A204.1 (cell line): ENCODE data around the gene ESR1.
"Not testable (repeated sequence)": the region's sequence is repeated elsewhere in the genome, so short reads cannot be mapped to it uniquely, and the experiment has no call there.

Experiments used
- FAIRE-seq: peaks from 2 replicates; lab custom pipeline; 2012; peaks lifted over from hg19 to GRCh38; lab: Jason Lieb, UNC

The ESR1 gene

GRCh38 chr6:152136449-152136825, 329.0 kb downstream of the ESR1 start:
- no peak for FAIRE-seq

DNA sequence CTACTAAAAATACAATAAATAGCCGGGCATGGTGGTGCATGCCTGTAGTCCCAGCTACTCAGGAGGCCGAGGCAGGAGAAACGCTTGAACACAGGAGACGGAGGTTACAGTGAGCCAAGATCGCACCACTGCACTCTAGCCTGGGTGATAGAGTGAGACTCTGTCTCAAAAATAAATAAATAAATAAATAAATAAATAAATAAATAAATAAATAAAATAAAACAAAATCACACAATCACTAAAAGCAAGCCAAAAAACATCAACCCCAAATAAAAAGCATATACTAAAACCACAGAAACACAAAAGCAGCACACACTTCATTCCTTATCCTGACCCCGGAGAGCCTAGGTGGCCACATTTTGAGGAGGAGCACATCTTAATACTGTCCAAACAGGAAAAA, 330.9 kb downstream of the ESR1 start:
- not testable (repeated sequence) for FAIRE-seq

DNA sequence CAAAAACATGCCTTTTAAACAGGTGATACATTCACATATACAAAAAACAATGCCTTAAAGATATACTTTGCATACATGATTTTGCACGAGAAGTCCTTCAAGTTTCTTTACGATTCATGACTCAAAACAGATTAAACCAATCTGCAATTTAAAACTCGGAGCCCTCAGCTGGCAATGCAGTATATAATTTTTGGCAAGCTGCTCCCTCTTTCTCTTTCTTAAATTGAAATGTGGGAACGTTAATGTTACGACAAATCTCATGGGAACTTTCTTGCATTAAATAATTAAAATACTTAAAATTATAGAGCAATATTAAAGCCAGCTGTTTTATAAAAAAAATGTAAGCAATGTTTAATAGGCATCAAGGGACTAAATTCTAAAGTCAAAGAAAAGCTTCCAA, 334.6 kb downstream of the ESR1 start:
- FAIRE-seq, result no peak

DNA sequence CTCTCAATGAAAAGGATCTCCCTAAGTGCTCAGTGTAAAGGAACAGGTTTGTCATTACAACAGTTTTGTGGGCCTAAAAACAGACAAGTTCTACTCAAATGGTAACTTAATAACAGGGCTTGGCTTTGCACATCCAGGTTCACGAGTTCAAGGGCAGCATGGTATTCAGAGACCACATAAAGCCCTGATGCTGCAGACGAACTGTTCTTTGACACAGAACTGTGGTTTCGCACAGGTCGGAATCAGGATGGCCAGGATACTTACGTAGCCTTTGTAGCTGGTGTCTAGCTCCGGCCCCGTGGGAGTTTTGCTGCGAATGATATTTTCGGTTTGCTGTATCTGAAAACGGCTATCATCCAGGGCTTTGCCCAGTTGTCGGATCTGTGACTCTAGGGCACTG, 335.9 kb downstream of the ESR1 start:
- FAIRE-seq, result no peak

DNA sequence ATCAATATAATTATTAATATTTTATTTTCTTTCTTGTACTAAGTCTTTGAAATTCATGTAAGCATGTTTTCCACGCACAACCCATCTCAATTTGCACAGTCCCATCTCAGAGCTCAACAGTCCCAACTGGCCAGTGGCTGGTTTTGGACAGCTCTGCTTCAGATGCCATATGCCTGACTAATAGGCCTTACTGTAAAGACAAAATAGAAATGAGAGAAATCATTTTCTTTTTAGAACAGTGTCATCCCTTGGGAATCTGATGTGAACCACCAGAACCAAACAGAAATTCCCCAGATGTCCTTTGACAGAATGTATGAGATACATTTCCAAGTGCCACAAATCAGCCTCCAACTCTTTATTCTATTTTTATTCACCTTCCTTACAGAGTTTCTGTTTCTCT, 338.9 kb downstream of the ESR1 start:
- no peak for FAIRE-seq

- FAIRE-seq, result no peak
These were observed 339.8 kb downstream of the ESR1 start for GRCh38 chr6:152147269-152147668.

- no peak for FAIRE-seq
These were observed 340.9 kb downstream of the ESR1 start for GRCh38 chr6:152148412-152148811.

DNA sequence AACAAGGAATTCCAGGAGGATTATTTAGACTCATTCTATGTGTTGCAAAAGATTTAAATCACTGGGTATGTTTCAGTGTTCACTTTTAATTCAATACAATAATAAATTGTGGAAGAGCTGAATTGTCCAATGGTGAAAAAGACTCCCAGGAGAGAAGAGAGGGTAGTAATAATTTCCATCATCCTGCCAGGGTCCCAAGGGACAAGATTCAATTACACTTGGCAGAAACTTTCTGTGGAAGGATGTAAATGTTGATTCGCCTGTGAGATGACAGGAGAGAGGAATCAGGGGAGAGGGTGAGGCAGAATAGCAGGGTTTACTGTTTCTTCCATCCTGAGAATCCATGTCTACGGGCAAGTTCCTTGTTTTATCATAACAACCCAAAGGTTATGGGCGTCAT, 342.7 kb downstream of the ESR1 start:
- FAIRE-seq, result no peak

GRCh38 chr6:152151920-152152319, 344.4 kb downstream of the ESR1 start:
- no peak for FAIRE-seq

- no peak for FAIRE-seq
These were observed 347.3 kb downstream of the ESR1 start for GRCh38 chr6:152154559-152155356.

DNA sequence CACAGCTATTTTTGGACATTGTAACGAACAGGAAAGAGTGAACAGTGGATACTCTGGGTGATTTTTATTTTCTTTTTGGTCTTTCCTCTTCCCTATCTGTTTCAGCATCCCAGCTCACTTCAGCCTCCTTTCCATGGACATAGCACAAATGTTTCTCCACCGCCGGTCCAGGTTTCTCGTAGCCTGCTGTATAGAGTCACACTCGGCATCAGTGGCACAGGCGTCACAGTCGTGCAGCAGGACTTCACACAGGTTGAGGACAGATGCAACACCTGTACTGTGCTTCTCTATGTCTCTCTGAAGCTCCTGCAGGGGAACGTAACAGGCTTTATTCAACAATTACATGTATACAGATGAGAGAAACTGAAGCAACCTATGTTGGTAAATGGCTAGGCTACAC, 348.3 kb downstream of the ESR1 start:
- FAIRE-seq, result no peak

GRCh38 chr6:152160346-152160745, 352.9 kb downstream of the ESR1 start:
- FAIRE-seq, result no peak

DNA sequence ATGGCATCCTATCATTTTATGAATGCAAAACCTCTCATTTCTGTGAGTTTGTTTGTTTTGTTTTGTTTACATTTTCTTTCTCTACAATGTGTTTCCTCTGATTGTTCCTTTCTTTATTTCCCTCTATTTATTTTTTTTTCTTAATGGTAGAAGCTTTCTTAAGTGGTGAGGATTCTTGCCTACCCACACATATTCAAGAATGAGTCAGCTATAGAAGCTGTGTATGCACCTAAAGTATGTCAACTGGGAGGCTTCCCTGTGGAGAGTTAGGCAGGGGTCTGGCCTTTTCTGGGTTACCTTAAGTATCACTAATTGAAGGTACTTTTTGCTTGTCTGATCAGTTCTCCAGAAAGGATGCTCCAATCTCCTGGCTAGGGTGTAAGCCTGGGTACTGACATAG, 354.0 kb downstream of the ESR1 start:
- no peak for FAIRE-seq

DNA sequence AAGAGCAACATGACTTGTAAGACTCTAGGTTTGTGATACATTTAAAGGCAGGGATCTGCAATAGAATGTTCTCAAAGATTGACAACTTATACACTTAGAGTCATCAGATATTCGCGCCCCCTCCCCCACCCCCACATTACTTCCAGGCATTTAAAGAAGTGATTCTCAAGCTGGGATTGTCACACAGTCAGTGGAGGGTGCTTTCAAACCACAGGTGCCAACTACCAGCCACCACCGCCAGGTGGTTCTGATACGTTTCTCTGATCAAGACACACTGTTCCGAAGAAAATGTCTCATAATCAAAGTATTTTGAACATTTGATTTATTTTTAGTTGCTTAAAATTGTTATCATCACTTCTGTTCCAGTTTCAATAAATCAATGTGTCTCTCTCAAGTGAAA, 357.5 kb downstream of the ESR1 start:
- FAIRE-seq, result no peak

- no peak for FAIRE-seq
These were observed 359.0 kb downstream of the ESR1 start for GRCh38 chr6:152166497-152166896.

GRCh38 chr6:152166897-152167296, 359.4 kb downstream of the ESR1 start:
- no peak for FAIRE-seq

- no peak for FAIRE-seq
These were observed 360.4 kb downstream of the ESR1 start for GRCh38 chr6:152167641-152168603.

- no peak for FAIRE-seq
These were observed 362.8 kb downstream of the ESR1 start for GRCh38 chr6:152170313-152170701.

DNA sequence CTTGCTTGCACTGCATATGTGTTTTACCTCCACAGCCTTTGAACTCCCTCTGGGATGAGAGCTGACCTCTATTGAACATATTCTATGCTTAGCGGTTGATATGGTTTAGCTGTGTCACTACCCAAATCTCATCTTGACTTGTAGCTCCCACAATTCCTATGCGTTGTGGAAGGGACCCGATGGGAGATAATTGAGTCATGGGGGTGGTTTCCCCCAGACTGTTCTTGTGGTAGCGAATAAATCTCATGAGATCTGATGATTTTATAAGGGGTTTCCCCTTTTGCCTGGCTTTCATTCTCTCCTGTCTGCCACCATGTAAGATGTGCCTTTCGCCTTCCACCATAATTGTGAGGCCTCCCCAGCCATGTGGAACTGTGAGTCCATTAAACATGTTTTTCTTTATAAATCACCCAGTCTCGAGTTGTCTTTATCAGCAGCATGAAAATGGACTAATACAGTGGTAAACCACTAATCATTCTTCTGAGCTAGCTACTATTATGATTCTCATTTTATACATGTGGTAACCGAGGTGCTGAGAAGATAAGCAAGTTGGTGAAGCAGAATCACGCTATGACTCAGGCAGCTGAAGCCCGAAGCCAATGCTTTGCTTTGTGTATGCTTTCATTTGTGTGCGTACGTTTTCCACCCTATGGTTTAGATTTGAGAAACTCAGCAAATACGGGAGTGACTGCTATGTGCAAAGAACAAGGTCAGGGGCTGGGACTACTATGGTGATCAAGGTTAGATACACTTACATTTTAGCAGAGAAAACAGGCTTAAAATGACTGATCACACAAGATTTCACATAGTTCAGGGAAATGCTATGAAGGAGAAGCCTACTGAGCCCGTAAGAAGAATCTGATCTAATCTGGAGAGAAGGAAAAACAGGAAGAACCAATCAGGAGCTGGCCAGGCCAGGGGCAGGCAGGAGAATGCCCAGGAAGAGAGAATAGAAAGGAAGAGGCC, 363.5 kb downstream of the ESR1 start:
- no peak for FAIRE-seq

DNA sequence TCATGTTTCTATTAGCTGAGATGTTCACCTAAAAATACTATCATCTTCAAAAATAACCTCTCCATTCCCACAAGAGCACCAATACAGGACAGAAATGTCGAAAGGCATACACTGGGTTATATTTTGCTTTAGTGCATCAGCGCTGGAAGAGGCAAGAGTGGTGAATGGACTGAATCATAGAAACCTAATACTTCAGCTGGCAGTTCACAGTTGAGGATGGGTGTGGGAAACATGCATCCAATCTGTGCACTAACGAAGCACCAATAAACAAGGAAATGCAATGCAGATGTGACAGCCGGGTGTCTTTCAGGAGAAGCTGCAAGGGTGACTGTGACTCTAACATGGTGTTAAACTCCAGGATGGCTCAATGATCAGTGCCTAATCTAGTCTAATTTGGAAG, 365.8 kb downstream of the ESR1 start:
- no peak for FAIRE-seq

DNA sequence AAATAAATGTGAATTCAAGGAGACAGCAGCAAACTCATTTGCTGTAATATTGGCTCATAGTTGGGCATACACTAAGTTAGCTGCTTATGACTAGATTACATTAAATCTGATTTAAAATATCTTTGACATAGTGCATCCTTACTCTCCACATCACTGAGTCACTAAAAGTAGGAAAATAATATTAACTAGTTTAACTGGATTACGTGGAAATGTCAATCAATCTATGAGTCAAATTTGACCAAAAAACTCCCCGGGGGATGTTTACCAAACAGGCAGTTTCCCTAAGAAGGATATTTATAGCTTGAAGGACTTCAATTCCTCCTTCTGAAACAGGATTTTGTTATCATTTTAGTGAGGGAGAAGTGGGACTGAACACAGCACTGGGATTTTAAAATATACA, 366.5 kb downstream of the ESR1 start:
- no peak for FAIRE-seq

DNA sequence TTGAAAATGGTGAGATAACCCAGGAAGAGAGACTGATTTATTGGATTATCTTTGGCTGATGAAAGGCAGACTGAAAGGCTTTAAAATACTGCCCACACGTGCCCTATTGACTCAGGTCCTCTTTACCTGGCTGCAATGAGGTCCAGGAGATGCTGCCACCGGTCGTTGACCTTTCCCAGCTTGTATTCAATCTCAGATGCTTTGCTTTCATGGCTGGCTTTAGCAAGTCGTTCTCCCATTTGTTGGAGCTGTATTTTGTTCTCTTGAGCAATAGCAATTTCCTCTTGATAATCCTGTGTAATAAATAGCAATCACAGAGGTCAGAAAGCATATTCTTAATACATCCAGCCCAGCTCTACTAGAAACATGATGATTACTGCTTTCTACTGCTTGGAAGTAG, 368.8 kb downstream of the ESR1 start:
- no peak for FAIRE-seq
